ENCODE data around the gene CACHD1. TPM values are rescaled to one million over a fixed set of nuclear protein-coding genes. Genes with fewer than 3 reads are reported as not detected.

The CACHD1 gene
- total and polyA plus RNA-seq, 4 donors = 4.7 to 49.6 (median 12.5) TPM

DNA sequence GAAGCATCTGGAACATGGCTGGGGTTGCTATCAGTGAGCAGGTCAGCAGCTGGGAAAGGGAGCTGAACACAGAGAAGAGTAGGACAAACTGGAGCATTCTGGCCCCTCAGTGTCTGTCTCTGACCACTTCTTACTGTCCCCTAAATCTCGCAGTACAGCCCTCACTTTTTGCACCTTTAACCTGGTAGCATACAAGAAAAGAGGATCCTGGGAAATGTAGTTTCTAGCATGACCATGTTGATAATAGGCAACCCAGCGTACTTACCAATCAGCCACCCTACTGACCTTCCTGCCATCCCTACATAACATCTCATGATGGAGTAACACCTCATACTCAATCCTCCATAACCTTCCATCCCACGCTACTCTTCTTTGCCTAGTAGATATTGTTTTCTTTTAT lies 175.8 kb downstream of the CACHD1 start:
- TF ChIP-seq, protein P1, sequence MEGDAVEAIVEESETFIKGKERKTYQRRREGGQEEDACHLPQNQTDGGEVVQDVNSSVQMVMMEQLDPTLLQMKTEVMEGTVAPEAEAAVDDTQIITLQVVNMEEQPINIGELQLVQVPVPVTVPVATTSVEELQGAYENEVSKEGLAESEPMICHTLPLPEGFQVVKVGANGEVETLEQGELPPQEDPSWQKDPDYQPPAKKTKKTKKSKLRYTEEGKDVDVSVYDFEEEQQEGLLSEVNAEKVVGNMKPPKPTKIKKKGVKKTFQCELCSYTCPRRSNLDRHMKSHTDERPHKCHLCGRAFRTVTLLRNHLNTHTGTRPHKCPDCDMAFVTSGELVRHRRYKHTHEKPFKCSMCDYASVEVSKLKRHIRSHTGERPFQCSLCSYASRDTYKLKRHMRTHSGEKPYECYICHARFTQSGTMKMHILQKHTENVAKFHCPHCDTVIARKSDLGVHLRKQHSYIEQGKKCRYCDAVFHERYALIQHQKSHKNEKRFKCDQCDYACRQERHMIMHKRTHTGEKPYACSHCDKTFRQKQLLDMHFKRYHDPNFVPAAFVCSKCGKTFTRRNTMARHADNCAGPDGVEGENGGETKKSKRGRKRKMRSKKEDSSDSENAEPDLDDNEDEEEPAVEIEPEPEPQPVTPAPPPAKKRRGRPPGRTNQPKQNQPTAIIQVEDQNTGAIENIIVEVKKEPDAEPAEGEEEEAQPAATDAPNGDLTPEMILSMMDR (IDR thresholded peaks at IDR 0.05; ENCODE audit: control extremely low read depth, extremely low read depth) = no peak
- 93 to 94% methylated on average over 3 of the region's 3 CpGs for WGBS, 2 donors
- no peak for DNase-seq
- Histone ChIP-seq H3K36me3 (ENCODE audit: control insufficient read depth in 4 of 4, insufficient read depth in 4 of 4, low read length in 4 of 4) (peaks cover 0 to 13% (median 4%) of the 10 kb centered on the region in 4 donors), H3K27me3 (ENCODE audit: control insufficient read depth in 3 of 3, insufficient read depth in 3 of 3, low read length in 2 of 3) (no peaks in the 10 kb centered on the region), H3K27ac (ENCODE audit: low read depth in 1 of 2, low read length in 1 of 2) (no peak overlapping the region), H3K4me3 (no peak overlapping the region), H3K9ac (ENCODE audit: insufficient read depth in 1 of 2, low read length in 2 of 2) (no peak overlapping the region), H3K9me3 (ENCODE audit: control insufficient read depth in 4 of 4, insufficient read depth in 3 of 4, low read length in 3 of 4) (no peaks in the 10 kb centered on the region), H3K4me1 (ENCODE audit: control insufficient read depth in 5 of 5, insufficient read depth in 5 of 5, low read length in 5 of 5) (peaks cover 0 to 3% (median 0%) of the 10 kb centered on the region in 5 donors)
- no peak for ATAC-seq (ENCODE audit: insufficient read depth, low FRiP score)

DNA sequence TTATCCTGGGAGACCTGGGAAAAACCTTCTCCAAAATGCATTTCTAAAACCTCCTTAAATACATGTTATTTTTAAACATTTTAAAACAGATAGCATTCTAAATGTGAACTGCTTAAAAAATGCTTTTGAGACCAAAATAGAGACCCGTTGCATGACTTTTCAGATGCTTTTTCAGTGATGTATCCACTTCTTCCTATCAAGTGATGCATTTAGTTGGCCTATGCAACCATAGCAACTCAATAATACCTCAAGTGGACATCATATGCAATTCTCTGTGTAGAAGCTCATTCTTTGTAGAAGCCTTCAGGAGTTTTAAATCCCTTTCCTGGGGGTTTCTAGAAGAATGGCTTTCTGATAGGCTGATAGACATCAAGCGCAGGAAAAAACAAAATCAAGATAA lies 180.5 kb downstream of the CACHD1 start:
- TF ChIP-seq, protein P1 (IDR thresholded peaks at IDR 0.05; ENCODE audit: control extremely low read depth, extremely low read depth) = no peak
- peak in 1 of 3 donors; percentile 36 for DNase-seq
- WGBS, 2 donors = 93 to 96% methylated on average over 2 of the region's 2 CpGs

DNA sequence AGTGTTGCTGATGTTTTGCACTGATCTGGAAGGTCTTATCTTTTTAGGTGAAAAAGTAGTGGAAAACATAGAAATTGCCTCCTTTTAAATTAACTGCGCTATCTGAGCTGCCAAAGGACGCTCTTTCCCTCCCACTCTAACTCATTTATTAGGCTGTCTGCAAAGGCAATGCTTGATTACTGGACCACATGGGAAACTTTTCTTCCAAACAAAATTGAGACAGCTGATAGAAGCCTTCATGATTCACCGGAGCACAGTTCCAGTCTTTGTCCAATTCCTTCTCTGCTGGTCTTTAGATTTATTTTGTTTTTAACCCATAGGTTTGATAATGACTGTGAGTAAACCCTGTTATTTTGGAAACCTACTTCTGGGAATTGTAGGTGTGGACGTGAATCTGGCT lies 181.9 kb downstream of the CACHD1 start:
- Histone ChIP-seq H3K9me3 (ENCODE audit: control insufficient read depth in 4 of 4, insufficient read depth in 3 of 4, low read length in 3 of 4) (no peaks in the 10 kb centered on the region), H3K4me3 (no peak overlapping the region), H3K9ac (ENCODE audit: insufficient read depth in 1 of 2, low read length in 2 of 2) (no peak overlapping the region), H3K4me1 (ENCODE audit: control insufficient read depth in 5 of 5, insufficient read depth in 5 of 5, low read length in 5 of 5) (peaks cover 0 to 7% (median 0%) of the 10 kb centered on the region in 5 donors), H3K36me3 (ENCODE audit: control insufficient read depth in 4 of 4, insufficient read depth in 4 of 4, low read length in 4 of 4) (peaks cover 0 to 8% (median 1%) of the 10 kb centered on the region in 4 donors), H3K27me3 (ENCODE audit: control insufficient read depth in 3 of 3, insufficient read depth in 3 of 3, low read length in 2 of 3) (no peaks in the 10 kb centered on the region), H3K27ac (ENCODE audit: low read depth in 1 of 2, low read length in 1 of 2) (no peak overlapping the region)
- WGBS, 2 donors = 92 to 97% methylated on average over 4 of the region's 4 CpGs
- TF ChIP-seq, protein P1 (IDR thresholded peaks at IDR 0.05; ENCODE audit: control extremely low read depth, extremely low read depth) = no peak
- ATAC-seq (ENCODE audit: insufficient read depth, low FRiP score) (no peak), DNase-seq (no peak)

More for the DNA sequence above, 180.5 kb downstream of the CACHD1 start:
- no peak overlapping the region for H3K9ac ChIP-seq (ENCODE audit: insufficient read depth in 1 of 2, low read length in 2 of 2)
- H3K9me3 ChIP-seq (ENCODE audit: control insufficient read depth in 4 of 4, insufficient read depth in 3 of 4, low read length in 3 of 4) = no peaks in the 10 kb centered on the region
- no peak for ATAC-seq (ENCODE audit: insufficient read depth, low FRiP score)
- peaks cover 0 to 8% (median 1%) of the 10 kb centered on the region in 4 donors for H3K36me3 ChIP-seq (ENCODE audit: control insufficient read depth in 4 of 4, insufficient read depth in 4 of 4, low read length in 4 of 4)
- H3K4me3 ChIP-seq = no peak overlapping the region
- H3K27ac ChIP-seq (ENCODE audit: low read depth in 1 of 2, low read length in 1 of 2) = no peak overlapping the region
- peaks cover 0 to 7% (median 0%) of the 10 kb centered on the region in 5 donors for H3K4me1 ChIP-seq (ENCODE audit: control insufficient read depth in 5 of 5, insufficient read depth in 5 of 5, low read length in 5 of 5)
- no peaks in the 10 kb centered on the region for H3K27me3 ChIP-seq (ENCODE audit: control insufficient read depth in 3 of 3, insufficient read depth in 3 of 3, low read length in 2 of 3)

DNA sequence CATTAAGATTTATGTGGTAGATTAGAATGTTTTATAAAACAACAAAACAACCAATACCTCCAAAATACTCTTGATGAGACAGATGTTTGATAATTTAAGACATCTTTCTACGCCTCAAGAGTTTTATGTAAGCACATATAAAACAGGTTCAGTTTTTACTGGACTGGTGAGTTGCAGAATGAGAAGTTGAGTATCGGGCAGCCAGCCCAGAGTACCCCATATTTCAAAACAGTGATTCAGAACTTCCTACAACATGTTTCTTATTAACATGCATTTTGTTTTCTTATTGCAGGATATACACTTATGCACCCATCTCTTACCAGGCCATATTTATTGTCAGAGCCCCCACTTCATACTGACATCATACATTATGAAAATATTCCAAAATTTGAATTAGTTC lies 183.5 kb downstream of the CACHD1 start:
- H3K27ac ChIP-seq (ENCODE audit: low read depth in 1 of 2, low read length in 1 of 2) = no peak overlapping the region
- H3K36me3 ChIP-seq (ENCODE audit: control insufficient read depth in 4 of 4, insufficient read depth in 4 of 4, low read length in 4 of 4) = peaks cover 0 to 8% (median 0%) of the 10 kb centered on the region in 4 donors
- TF ChIP-seq, protein P1 (IDR thresholded peaks at IDR 0.05; ENCODE audit: control extremely low read depth, extremely low read depth) = no peak
- no peak overlapping the region for H3K9ac ChIP-seq (ENCODE audit: insufficient read depth in 1 of 2, low read length in 2 of 2)
- peaks cover 0 to 7% (median 0%) of the 10 kb centered on the region in 5 donors for H3K4me1 ChIP-seq (ENCODE audit: control insufficient read depth in 5 of 5, insufficient read depth in 5 of 5, low read length in 5 of 5)
- DNase-seq (no peak), ATAC-seq (ENCODE audit: insufficient read depth, low FRiP score) (no peak)
- no peaks in the 10 kb centered on the region for H3K9me3 ChIP-seq (ENCODE audit: control insufficient read depth in 4 of 4, insufficient read depth in 3 of 4, low read length in 3 of 4)
- no peaks in the 10 kb centered on the region for H3K27me3 ChIP-seq (ENCODE audit: control insufficient read depth in 3 of 3, insufficient read depth in 3 of 3, low read length in 2 of 3)
- WGBS, 2 donors = 95 to 96% methylated on average over 2 of the region's 2 CpGs
- H3K4me3 ChIP-seq = no peak overlapping the region

Data from lung (tissue), 12 donors.